Endodermal cell (in vitro differentiated cells): ENCODE data around the gene MS4A15. TPM values are rescaled to one million over a fixed set of nuclear protein-coding genes. Genes with fewer than 3 reads are reported as not detected.

Experiments used
- DNase-seq: peaks from one replicate; pipeline ENCODE4 v3.0.0-alpha.2; 2017
- H3K27ac ChIP-seq: 2 replicates; pipeline ENCODE4 v1.5.1; 2013; ENCODE audit warnings: mild to moderate bottlenecking, low read depth, low read length, moderate library complexity
- H3K27me3 ChIP-seq: 2 replicates; pipeline ENCODE4 v1.6.1; 2013; ENCODE audit warnings: mild to moderate bottlenecking, low read length, moderate library complexity; ENCODE audit not compliant: insufficient read depth, control insufficient read depth, poor library complexity, severe bottlenecking
- H3K36me3 ChIP-seq: 2 replicates; pipeline ENCODE4 v1.7.0; 2013; ENCODE audit warnings: mild to moderate bottlenecking, low read length, moderate library complexity; ENCODE audit not compliant: control insufficient read depth, insufficient read depth
- H3K4me1 ChIP-seq: one replicate; pipeline ENCODE4 v1.7.0; 2013; ENCODE audit warnings: low read length; ENCODE audit not compliant: control insufficient read depth, insufficient read depth
- H3K4me3 ChIP-seq: 2 replicates; pipeline ENCODE4 v1.5.1; 2013; ENCODE audit warnings: mild to moderate bottlenecking, low read length, moderate library complexity
- H3K9ac ChIP-seq: 2 replicates; pipeline ENCODE4 v1.6.1; 2013; ENCODE audit warnings: mild to moderate bottlenecking, low read length, moderate library complexity; ENCODE audit not compliant: poor library complexity, severe bottlenecking; ENCODE audit errors: extremely low read depth
- H3K9me3 ChIP-seq: 2 replicates; pipeline ENCODE4 v1.6.1; 2013; ENCODE audit warnings: mild to moderate bottlenecking, low read length, moderate library complexity; ENCODE audit not compliant: control insufficient read depth
- H3K27ac Mint-ChIP-seq: 2 replicates; pipeline ENCODE4 v1.8.0; 2020; ENCODE audit warnings: mixed read lengths
- H3K27me3 Mint-ChIP-seq: 2 replicates; pipeline ENCODE4 v1.8.0; 2021; ENCODE audit warnings: mild to moderate bottlenecking, mixed read lengths; ENCODE audit not compliant: insufficient read depth
- H3K36me3 Mint-ChIP-seq: 2 replicates; pipeline ENCODE4 v1.8.0; 2020; ENCODE audit warnings: low read depth, mixed read lengths
- H3K4me1 Mint-ChIP-seq: 2 replicates; pipeline ENCODE4 v1.8.0; 2020; ENCODE audit warnings: mixed read lengths
- H3K4me3 Mint-ChIP-seq: 2 replicates; pipeline ENCODE4 v1.8.0; 2020; ENCODE audit warnings: mild to moderate bottlenecking, moderate library complexity, mixed read lengths
- H3K9me3 Mint-ChIP-seq: 2 replicates; pipeline ENCODE4 v1.8.0; 2020; ENCODE audit warnings: mild to moderate bottlenecking, mixed read lengths
- CTCF ChIP-seq: fragments of 200-600 bp; sonication (generic); conservative IDR thresholded peaks from 2 replicates; pipeline ENCODE4 v1.5.0; 2021; ENCODE audit warnings: antibody characterized with exemption, mild to moderate bottlenecking
- WGBS, 2 experiments: methylation state at CpG; one replicate each; pipeline versions ENCODE4 v1.1.5 to v1.1.7; 2013; ENCODE audit warnings: missing lambda C conversion rate in 2 of 2, mixed read lengths in 1 of 2; ENCODE audit not compliant: insufficient coverage in 1 of 2, insufficient read length in 1 of 2; 5-methylcytosine and 5-hydroxymethylcytosine counted together
- total RNA-seq, 2 donors: library from RNA; stranded (reverse); fragmentation: NEBNext Ultra II Directional in 1 of 2; extraction: Animal tissue kit (Norgen Biotek cat#: 25700) in 1 of 2; gene quantifications; 2 replicates in 1 of 2; 3 replicates in 1 of 2; pipeline ENCODE4 v1.2.1, GENCODE V29; 2021

MS4A15 gene
- total RNA-seq, 2 donors from 2014 or later: not detected

GRCh38 chr11:60741421-60741820, 15.2 kb upstream of the MS4A15 start:
- TF ChIP-seq CTCF: no peak
- H3K4me3 Mint-ChIP-seq: no peak overlapping the region
- no peak for DNase-seq
- H3K4me1 Mint-ChIP-seq: no peaks in the 10 kb centered on the region
- no peaks in the 10 kb centered on the region for H3K36me3 Mint-ChIP-seq
- H3K27ac ChIP-seq: no peak overlapping the region
- peaks cover 10% of the 10 kb centered on the region for H3K27me3 Mint-ChIP-seq
- H3K36me3 ChIP-seq: no peaks in the 10 kb centered on the region
- no peak overlapping the region for H3K9ac ChIP-seq
- H3K4me1 ChIP-seq: no peaks in the 10 kb centered on the region
- peaks cover 3% of the 10 kb centered on the region for H3K9me3 Mint-ChIP-seq
- no peak overlapping the region for H3K4me3 ChIP-seq
- WGBS, 2 experiments: 88 to 100% methylated on average over 1 to 3 of the region's 3 CpGs
- no peaks in the 10 kb centered on the region for H3K9me3 ChIP-seq
- H3K27ac Mint-ChIP-seq: no peak overlapping the region
- no peaks in the 10 kb centered on the region for H3K27me3 ChIP-seq

GRCh38 chr11:60743058-60743457, 13.6 kb upstream of the MS4A15 start:
- Histone ChIP-seq H3K9me3 (no peaks in the 10 kb centered on the region), H3K4me1 (no peaks in the 10 kb centered on the region), H3K4me3 (no peak overlapping the region), H3K27me3 (no peaks in the 10 kb centered on the region), H3K36me3 (no peaks in the 10 kb centered on the region), H3K27ac (no peak overlapping the region), H3K9ac (no peak overlapping the region)
- Mint-ChIP-seq H3K4me3 (no peak overlapping the region), H3K36me3 (no peaks in the 10 kb centered on the region), H3K4me1 (no peaks in the 10 kb centered on the region), H3K9me3 (peaks cover 6% of the 10 kb centered on the region), H3K27ac (no peak overlapping the region), H3K27me3 (peaks cover 6% of the 10 kb centered on the region)
- DNase-seq: no peak
- peak; percentile 60 for TF ChIP-seq CTCF
- 78% methylated on average over 1 of the region's 1 CpG; no CpG with 5 or more reads in 1 of the 2 experiments for WGBS, 2 experiments

GRCh38 chr11:60744114-60744513, 12.6 kb upstream of the MS4A15 start:
- no peaks in the 10 kb centered on the region for H3K36me3 ChIP-seq
- H3K4me1 ChIP-seq: no peaks in the 10 kb centered on the region
- no peak for DNase-seq
- H3K27ac Mint-ChIP-seq: no peak overlapping the region
- no peaks in the 10 kb centered on the region for H3K4me1 Mint-ChIP-seq
- H3K9me3 ChIP-seq: no peaks in the 10 kb centered on the region
- H3K4me3 Mint-ChIP-seq: no peak overlapping the region
- H3K27ac ChIP-seq: no peak overlapping the region
- H3K9ac ChIP-seq: no peak overlapping the region
- WGBS, 2 experiments: 66 to 84% methylated on average over 3 to 5 of the region's 5 CpGs
- peaks cover 1% of the 10 kb centered on the region for H3K27me3 Mint-ChIP-seq
- peaks cover 6% of the 10 kb centered on the region for H3K9me3 Mint-ChIP-seq
- H3K36me3 Mint-ChIP-seq: no peaks in the 10 kb centered on the region
- no peak overlapping the region for H3K4me3 ChIP-seq
- no peaks in the 10 kb centered on the region for H3K27me3 ChIP-seq
- no peak for TF ChIP-seq CTCF
